Effector CD4-positive, alpha-beta T cell (primary cell): ENCODE measurements around the gene SLC25A13.
"Not testable (repeated sequence)": the region's sequence is repeated elsewhere in the genome, so short reads cannot be mapped to it uniquely, and the experiment has no call there.

Experiments used
- DNase-seq: peaks from one replicate; pipeline ENCODE4 v3.0.0-alpha.2; 2020

Gene SLC25A13

DNA sequence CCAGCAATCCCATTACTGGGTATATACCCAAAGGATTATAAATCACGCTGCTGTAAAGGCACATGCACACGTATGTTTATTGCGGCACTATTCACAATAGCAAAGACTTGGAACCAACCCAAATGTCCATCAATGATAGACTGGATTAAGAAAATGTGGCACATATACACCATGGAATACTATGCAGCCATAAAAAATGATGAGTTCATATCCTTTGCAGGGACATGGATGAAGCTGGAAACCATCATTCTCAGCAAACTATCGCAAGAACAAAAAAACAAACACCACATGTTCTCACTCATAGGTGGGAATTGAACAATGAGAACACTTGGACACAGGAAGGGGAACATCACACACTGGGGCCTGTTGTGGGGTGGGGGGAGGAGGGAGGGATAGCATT is 28.0 kb downstream of the SLC25A13 start:
- DNase-seq: not testable (repeated sequence)

DNA sequence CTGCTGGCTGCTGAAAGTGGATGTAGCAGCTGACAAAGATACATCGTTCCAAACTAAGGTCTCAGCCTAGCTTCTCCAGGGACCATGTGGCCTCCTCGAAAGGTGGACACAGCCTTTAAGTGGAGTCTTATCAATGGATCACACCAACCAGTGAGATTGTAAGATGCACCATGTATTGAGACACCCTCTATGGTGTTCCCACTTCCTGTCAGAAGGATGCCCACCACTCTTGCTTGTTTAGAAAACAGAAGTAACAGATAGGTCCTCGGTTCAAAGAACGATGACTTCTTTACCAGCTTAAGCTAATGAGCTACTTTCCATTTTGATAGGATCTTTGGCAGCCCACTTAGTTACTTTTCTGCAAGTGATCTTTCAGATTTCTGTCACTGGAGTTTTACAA is 34.3 kb downstream of the SLC25A13 start:
- no peak for DNase-seq

DNA sequence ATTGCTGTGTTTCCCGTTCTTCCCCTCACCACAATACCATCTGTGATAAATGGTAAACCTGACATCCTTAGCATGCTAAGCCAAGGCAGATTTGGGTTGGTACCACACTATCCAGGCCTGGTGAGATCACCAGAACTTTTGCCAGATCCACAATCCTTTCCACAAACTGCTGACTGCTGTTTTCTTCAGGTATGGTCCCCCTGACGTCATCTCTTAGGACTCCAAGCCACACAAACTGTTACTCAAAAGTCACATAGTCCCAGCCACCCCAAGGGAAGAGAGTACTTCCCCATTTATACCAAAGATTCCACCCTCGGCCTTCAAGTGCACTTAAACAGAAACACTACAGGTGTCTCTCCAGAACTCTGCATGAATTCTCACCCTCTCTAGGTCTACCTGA is 34.8 kb downstream of the SLC25A13 start:
- DNase-seq: no peak

GRCh38 chr7:96285579-96285978 is 36.3 kb downstream of the SLC25A13 start:
- DNase-seq: peak; percentile 17

GRCh38 chr7:96284835-96285234 is 37.1 kb downstream of the SLC25A13 start:
- DNase-seq: no peak

- no peak for DNase-seq
Measured at GRCh38 chr7:96284240-96284639, 37.7 kb downstream of the SLC25A13 start.

DNA sequence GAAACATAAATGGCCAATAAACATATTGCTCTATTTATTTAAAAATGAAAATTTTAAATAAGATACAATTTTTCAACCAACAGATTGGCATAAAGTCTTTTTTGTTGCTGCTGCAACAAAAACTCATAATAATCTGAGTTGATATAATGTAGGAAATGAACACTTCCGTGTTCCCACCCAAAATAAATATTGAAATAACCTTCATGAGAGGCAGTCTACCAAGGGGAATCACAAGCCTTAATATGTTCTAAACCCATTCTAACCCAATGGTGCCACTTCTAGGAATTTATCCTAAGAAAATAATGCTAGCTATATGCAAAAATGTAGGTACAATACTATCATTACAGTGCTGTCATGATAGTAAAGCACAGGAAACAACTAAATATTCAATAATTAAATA is 39.1 kb downstream of the SLC25A13 start:
- no peak for DNase-seq

GRCh38 chr7:96277921-96278320 is 44.0 kb downstream of the SLC25A13 start:
- no peak for DNase-seq

DNA sequence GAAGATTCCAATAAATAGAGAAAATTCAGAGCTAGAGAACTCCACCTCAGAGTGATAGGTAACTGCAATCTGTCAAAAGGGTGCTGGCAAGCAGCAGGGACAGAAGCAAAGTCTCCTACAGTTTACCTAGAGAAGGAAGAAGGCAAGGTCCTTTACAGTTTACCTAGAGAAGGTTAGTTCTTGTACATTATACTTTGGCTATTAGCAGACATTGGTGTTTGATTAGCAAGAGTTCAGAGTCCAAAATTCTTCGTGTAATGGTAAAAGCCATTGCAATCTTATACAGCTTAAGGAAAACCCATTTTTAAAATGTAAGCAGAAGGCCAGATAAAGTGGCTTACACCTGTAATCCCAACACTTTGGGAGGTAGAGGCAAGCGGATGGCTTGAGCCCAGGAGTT is 45.9 kb downstream of the SLC25A13 start:
- no peak for DNase-seq

- no peak for DNase-seq
Measured at GRCh38 chr7:96273716-96274115, 48.2 kb downstream of the SLC25A13 start.

DNA sequence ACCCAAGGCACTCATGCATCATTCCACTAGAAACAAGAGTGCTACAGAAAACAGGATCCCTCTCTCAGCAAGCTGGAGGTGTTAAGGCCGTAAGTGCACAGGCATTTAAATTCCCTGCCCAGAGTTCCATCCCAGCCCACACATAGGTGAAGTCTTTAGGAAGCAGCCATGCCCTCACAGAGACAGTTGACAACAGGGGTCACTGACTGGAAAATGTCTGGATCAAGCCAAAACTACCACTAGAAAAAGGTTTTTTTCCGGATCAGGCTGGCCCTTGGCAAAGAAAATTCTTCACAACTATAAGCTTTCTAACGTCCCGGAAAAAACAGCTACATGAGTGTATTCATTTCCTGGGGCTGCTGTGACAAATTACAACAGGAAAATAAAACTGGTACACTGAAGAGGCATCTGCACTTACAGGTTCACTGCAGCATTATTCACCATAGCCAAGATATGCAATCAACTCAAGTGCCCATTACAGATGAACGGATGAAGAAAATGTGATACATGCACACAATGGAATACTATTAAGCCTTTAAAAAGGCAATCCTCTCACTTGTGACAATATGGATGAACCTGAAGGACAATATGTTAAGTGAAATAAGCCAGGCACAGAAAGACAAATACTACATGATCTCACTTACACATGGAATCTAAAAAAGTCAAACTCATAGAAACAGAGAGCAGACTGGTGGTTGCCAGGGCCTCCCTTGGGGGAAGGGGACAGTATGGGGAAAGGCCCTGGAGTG is 52.5 kb downstream of the SLC25A13 start:
- no peak for DNase-seq

DNA sequence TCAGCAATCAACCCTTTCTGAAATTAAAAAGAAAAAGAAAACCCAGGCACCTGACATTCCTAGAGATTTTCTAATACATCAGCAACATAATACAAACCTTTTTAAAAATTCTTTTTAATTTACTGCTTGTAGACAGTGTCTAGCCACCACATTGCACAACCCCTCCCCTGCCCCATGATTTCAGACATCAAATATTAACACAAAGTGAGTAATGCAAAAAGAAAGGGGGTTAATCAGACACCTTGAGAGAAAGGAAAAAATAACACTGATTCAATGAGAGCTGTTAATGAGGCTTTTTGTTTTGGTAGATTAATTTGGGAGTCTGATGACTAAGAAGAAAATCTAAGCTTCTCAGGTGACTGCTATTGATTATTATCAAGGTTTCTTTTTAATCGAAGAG is 55.3 kb downstream of the SLC25A13 start:
- DNase-seq: no peak

DNA sequence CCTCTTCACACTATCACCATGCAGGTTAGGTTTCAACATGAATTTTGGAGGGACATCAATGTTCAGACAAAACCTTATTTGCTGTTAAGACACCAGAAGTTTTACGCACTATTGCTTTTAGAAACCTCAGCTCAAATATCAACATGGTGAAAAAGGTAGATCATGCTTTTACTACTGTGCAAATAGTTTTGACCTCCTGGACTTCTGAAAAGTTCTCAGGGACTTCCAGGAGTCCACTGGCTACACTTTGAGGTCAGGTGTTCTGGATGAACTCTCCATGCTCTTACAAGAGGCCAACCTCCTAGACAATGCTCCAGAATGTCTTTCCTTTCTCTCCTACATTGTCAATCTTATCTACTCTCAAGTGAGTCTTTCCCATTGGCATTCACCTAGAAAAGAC is 55.9 kb downstream of the SLC25A13 start:
- DNase-seq: no peak

DNA sequence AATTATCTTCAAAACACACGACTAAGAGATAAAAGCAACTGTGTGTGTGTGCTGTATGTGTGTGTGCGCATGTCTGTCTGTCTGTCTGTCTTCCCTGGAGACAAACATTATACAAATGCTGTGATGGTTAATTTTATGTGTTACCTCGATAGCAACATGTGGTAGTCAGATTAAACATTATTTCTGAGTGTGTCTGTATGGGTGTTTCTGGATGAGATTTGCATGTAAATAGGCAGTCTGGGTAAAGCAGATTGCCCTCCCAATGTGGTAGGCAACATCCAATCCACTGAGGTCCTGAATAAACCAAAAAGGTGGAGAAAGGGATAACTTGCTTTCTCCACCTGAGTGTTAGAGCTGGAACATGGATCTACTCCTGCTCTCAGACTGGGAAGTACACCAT is 67.9 kb downstream of the SLC25A13 start:
- no peak for DNase-seq

DNA sequence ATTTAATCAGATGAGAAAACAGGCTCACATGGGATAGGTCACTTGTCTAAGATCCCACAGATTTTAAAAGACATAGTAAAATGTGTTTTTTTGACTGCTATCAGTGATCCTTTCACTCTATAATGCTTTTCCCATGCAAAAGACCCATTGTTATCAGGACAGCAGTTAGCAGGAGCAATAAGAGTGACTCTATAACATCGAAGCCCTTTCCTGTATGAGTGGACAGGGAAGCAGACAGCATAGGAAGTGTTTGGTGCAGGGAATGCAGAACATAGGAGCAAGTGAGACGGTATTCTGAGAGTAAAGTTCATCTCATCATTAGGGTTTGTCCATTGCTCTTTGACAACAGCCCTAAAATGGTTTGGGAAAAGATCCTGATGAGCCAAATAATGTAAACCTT is 68.5 kb downstream of the SLC25A13 start:
- DNase-seq: no peak

- DNase-seq: no peak
Measured at GRCh38 chr7:96250776-96251361, 71.0 kb downstream of the SLC25A13 start.

GRCh38 chr7:96248405-96248804 is 73.5 kb downstream of the SLC25A13 start:
- no peak for DNase-seq

- no peak for DNase-seq
Measured at GRCh38 chr7:96246919-96247318, 75.0 kb downstream of the SLC25A13 start.

DNA sequence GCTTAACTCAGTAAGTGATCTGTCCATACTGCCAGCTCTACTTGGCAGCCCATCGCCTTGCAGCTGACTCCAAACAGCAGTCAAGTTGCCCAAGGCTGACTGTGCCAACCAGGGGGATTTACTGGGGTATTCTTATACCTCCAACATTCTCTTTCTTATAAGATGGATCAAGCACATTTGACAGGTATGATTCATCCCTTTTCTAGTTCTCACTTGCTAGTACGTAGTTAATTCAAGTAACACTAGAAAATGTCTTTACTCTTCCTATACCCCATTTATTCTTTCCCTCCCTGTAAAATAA is 77.0 kb downstream of the SLC25A13 start:
- no peak for DNase-seq

GRCh38 chr7:96244244-96244991 is 77.5 kb downstream of the SLC25A13 start:
- DNase-seq: no peak

DNA sequence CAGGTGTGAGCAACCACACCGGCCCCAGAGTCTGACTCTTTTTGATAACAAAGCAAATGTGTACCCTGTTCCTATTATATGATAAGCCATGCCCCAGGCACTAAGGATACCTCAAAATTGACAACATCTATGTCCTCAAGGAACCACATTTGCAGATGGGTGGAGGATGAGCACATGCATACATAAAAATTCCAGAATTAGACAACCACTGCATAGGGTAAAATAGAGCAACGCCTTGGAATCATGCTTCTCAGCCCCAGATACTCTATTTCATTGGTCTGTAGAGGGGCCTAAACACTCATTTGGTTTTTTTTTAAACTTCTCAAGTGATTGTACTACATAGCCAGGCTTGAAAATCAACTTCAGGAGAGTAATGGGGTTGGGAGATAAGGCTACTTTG is 78.7 kb downstream of the SLC25A13 start:
- DNase-seq: no peak

GRCh38 chr7:96241855-96242254 is 80.0 kb downstream of the SLC25A13 start:
- DNase-seq: no peak

GRCh38 chr7:96238976-96239766 is 82.7 kb downstream of the SLC25A13 start:
- DNase-seq: no peak

- DNase-seq: no peak
Measured at GRCh38 chr7:96238474-96238873, 83.4 kb downstream of the SLC25A13 start.
